NCI-H82 treated with DMSO at 0.1 percent for 48 hours (cell line): ENCODE results near the gene RMND5A.
"Not testable (repeated sequence)": the region's sequence is repeated elsewhere in the genome, so short reads cannot be mapped to it uniquely, and the experiment has no call there.

ENCODE experiments used
- DNase-seq: peaks from one replicate; lab custom pipeline; 2025; ENCODE audit not compliant: unreplicated experiment; lab: John Stamatoyannopoulos, UW

Gene RMND5A

GRCh38 chr2:86708126-86708525, 12.0 kb upstream of the RMND5A start:
- DNase-seq: not testable (repeated sequence)

GRCh38 chr2:86714579-86715173, 5.4 kb upstream of the RMND5A start:
- DNase-seq: not testable (repeated sequence)

DNA sequence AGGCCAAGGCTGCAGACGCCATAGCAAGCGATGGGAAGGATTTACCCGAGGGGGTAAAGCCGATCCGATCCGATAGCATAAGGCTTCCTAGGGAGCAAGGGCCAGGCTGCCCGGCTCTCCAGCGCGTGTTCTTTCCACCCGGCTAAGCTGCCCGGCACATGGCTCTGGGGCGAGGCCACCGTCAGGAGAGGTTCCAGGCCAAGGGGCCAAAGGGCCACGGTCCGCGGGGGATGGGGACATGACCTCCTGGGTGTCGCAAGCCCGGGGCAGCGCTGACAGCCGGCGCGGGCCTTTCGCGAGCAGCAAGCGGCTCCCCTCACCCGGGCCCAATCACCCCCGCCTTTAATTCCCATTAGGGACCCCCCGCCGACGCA, 841 bp upstream of the RMND5A start:
- not testable (repeated sequence) for DNase-seq

DNA sequence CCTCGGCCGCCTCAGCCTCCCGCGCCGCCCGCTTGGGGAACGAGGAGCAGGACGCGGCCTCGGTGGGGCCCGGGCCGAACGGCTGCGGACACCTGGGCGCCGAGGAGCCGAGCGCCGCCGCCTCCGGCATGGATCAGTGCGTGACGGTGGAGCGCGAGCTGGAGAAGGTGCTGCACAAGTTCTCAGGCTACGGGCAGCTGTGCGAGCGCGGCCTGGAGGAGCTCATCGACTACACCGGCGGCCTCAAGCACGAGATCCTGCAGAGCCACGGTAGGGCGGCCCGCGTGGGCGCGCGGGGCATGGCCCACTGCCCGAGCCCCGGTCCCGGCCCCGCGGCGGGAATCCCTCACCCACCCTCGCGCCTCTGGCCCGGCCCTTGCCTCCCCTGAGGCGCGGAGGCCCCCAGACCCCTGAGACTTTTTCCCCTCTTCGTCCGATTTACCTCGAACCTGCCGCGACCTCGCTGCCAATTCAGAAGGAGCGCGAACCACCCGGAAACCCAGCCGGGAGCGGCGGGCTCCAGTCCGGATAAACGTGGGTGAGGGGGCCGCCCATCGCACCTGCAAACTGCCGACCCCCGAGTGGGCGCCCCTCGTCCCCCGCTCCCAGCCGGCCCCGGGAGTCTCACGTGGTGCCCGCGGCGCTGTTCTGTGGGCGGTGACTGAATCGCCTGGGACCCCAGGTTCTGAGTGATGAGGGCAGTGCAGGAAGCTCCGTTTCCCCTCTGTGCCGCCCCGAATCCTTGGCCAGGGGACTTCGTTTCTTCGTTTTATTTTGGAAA, 639 bp downstream of the RMND5A start:
- not testable (repeated sequence) for DNase-seq

DNA sequence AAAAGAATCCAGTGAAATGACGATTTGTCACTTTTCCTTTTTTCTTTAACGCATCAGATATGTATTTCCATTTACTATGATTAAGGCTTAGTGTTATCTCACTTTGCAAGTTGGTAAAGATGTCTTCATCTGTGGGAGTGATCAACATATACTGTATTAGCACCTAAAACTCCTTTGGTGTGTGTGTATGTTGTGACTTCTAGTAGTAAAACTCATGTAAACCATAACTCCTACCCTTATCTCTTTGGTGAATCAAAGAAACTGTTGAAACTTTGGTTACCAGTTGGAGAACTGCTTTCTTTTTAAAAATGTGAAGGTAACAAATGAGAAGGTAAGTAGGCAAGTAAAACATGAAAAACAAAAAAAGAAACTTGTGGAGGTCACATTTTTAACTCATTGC, 5.6 kb downstream of the RMND5A start:
- DNase-seq: not testable (repeated sequence)

GRCh38 chr2:86732040-86732525, 12.0 kb downstream of the RMND5A start:
- DNase-seq: not testable (repeated sequence)

DNA sequence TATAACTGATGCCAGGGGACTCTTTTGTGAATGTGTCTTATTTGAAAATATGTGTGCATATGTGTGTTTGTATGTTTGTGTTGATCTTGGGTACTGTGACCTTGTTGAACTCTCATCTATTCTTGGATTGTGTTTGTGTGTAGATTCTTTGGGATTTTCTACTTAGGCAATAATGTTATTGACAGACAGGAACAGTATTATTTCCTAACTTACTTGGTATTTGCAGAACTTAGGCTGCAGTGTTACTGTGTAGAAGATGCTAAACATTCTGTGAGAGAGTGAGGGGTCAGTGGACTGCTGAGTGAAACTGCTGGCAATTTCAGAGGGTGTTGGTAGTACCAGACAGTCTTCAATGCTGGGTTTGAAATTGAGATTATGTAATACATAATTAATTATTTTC, 12.7 kb downstream of the RMND5A start:
- not testable (repeated sequence) for DNase-seq

GRCh38 chr2:86733528-86733927, 13.4 kb downstream of the RMND5A start:
- not testable (repeated sequence) for DNase-seq

DNA sequence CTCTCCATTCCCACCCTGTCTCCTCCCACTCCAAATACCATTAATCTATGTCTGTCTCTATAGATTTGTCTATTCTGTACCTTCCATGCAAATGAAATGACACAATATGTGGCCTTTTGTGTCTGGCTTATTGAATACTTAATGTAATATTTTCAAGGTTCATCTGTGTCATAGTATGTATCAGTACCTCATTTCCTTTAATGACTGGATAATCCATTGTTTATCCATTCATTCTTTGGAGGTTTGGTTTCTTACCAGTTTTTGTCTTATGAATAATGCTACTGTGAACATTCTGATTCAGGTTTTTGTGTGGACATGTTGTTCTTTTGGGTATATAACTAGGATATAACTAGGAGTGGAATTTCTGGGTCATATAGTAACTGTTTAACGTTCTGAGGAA, 14.8 kb downstream of the RMND5A start:
- DNase-seq: not testable (repeated sequence)

DNA sequence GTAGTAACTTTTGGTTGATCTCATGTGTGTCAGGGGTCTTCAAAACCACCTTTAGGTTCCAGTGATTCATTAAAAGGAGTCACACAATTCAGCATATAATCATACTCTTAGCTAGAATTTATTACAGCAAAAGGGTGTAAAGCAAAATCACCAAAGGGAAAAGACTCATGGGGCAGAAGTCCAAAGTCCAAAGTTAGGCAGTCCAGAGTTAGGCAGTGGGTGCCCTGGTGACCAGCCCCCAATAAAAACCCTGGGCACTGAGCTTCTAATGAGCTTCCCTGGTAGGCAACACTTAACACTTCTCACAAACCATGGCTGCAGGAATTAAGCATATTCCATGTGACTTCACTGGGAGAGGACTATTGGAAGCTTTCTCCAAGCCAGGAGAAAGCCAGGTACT, 19.4 kb downstream of the RMND5A start:
- not testable (repeated sequence) for DNase-seq

DNA sequence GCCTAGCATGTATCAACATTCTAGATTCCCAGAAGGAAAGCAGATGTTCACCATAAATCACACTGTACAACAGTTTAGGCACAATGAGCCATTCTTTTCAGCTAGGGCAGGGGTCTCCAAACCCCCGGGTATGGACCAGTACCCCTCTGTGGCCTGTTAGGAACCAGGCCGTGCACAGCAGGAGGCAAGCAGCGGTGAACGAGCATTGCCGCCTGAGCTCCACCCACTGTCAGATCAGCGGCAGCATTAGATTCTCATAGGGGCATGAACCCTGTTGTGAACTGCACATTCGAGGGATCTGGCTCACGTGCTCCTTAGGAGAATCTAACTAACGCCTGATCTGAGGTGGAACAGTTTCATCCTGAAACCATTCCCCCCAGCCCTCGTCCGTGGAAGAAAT, 19.8 kb downstream of the RMND5A start:
- not testable (repeated sequence) for DNase-seq

DNA sequence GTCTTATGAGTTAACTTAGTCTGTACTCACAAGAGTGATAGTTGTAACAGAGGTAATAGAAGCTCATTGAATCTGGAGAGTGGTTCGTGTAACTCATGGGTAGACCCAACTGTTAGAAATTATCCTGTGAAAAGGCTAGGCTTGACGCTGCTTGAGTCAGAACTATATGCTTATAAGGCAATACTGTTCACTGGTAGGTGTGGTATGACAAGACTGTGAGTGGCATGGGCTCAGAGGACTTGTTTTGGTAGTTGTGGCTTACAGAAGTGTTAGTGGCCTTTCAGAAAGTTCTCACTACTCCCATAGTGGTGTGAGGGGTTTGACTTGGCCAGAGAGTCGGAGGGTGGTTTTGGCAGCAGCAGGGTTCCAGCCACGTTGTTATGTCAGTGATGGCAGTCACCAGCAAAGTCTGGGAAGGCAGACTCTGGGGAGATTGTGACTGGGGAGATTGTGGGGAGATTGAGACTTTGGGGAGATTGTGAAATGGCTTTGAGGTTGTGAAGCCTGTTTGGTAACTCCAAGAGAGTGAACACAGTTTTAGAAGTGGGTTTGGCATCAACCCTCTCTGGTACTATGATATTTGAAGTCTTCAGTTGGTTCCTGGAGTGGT, 21.9 kb downstream of the RMND5A start:
- DNase-seq: not testable (repeated sequence)

DNA sequence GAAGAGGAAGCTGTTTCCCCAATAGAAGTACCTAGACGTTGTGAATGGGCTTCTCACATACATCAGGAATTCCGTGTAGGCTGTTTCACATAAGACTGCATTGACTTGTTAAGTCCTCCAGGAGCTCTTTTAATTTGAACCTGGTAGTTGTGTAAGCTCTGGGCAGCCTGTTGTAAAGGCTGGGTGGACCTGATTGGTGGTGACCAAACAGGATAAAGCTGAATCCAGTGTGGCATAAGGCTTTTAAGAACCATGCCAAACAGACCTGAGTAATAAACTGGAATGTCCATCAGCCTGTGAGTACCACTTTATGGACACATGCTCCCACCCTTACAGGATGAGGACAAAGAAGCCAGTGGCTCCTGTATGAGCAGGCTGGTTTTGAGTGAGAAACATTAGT, 24.1 kb downstream of the RMND5A start:
- DNase-seq: no peak

DNA sequence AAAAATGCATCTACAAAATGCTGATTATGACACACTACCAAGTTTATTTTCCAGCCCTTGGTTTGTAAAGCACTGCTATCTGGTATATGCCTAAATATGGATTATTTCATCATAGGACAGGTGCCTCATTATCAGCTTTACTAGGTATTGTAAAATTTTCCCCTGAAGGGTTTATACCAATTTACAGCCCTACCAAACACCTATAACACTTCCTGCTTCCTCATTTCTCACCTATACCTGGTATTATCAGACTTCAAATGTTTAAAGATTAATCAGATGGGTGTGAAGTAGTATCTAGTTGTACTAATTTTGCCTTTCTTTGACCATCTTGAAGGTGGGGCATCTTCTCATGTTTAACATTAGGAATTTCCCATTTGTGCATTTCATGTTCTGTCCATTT, 26.8 kb downstream of the RMND5A start:
- no peak for DNase-seq

- DNase-seq: no peak
Measured at GRCh38 chr2:86747711-86748639, 27.9 kb downstream of the RMND5A start.

GRCh38 chr2:86750240-86750839, 30.2 kb downstream of the RMND5A start:
- no peak for DNase-seq

- DNase-seq: no peak
Measured at GRCh38 chr2:86751778-86752177, 31.7 kb downstream of the RMND5A start.

DNA sequence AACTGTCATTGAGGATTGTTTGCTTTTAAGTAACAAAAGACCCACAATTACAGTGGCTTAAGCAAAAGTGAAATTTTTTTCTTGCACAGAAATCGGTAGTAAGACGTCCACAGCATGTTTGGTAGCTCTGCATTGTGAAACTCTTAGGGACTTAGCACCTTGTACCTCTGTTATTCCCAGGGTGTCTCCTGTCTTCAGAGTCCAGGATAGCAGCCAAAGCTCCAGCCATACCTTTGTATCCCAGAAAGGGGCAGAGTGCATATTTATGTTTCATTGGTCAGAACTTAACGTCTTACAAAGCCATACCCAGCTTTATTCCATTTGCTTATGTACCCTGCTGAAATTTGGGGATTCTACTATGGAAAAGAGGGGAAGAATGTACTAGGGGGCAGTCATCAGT, 32.8 kb downstream of the RMND5A start:
- DNase-seq: no peak

GRCh38 chr2:86753606-86754005, 33.5 kb downstream of the RMND5A start:
- no peak for DNase-seq

DNA sequence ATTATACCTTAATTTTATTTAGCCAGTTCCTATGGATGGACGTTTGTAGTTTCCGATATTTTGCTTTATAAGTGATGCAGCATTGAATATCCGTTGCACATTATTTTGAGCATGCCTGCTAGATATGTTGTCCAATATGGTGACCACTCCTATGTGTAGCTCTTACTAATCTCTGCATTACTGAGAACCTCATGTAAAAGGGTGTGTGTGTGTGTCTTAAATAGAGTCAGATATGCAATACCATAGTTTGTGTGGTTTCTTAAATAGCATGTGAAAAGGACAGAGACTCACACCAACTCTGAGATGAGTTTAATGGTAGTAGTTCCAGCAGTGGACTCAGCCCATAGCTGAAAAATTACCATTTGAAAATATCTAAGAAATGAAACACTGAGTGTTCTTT, 38.3 kb downstream of the RMND5A start:
- DNase-seq: no peak

DNA sequence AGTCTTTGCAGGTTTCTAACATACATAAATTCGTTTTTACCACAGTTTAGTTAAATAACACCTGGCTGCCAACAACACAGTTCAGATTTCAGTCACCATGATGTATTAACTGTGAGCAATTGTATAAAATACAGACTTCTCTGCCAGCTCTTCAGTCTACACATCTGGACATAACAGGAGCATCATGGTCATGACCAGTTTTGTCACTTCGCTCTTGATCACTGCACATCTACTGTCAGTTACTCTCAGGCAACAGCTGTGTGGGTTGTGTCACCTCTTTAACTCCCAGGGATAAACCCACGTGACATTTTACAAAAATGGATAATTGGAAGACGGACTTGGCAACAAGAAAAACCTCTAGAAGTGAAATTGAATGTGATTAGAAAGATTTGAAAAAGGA, 40.3 kb downstream of the RMND5A start:
- no peak for DNase-seq
